WTC11 (cell line): ENCODE measurements around the gene CPNE4. TPM values are rescaled to one million over a fixed set of nuclear protein-coding genes. Genes with fewer than 3 reads are reported as not detected.

Source experiments
- ATAC-seq: fragments of 200-7000 bp; cut with Tn5 transposase; 2 replicates; pipeline ENCODE4 v1.10.0; 2021; ENCODE audit warnings: mild to moderate bottlenecking, moderate library complexity
- CTCF ChIA-PET: fragments of 300-600 bp; sonication (Branson Sonifier 250); formaldehyde crosslinking; loops from one replicate; lab custom pipeline; 2021; ENCODE audit warnings: antibody characterized with exemption; lab: Charles Lee
- POLR2A ChIA-PET: fragments of 350-600 bp; sonication (Branson Sonifier 250); formaldehyde crosslinking; loops from one replicate; lab custom pipeline; 2021; ENCODE audit warnings: antibody characterized with exemption; lab: Charles Lee
- DNase-seq: peaks from one replicate; pipeline ENCODE4 v3.0.0; 2021; ENCODE audit warnings: low spot score
- H3K27ac Mint-ChIP-seq: 2 replicates; pipeline ENCODE4 v1.8.0; 2021; ENCODE audit warnings: mixed read lengths
- H3K27me3 Mint-ChIP-seq: 2 replicates; pipeline ENCODE4 v1.8.0; 2021; ENCODE audit warnings: low read depth, mild to moderate bottlenecking, moderate library complexity, mixed read lengths
- H3K36me3 Mint-ChIP-seq: 2 replicates; pipeline ENCODE4 v1.8.0; 2021; ENCODE audit warnings: mixed read lengths
- H3K4me1 Mint-ChIP-seq: 2 replicates; pipeline ENCODE4 v1.8.0; 2022; ENCODE audit warnings: mixed read lengths
- H3K4me3 Mint-ChIP-seq: 2 replicates; pipeline ENCODE4 v1.8.0; 2021; ENCODE audit warnings: mild to moderate bottlenecking, moderate library complexity, mixed read lengths
- H3K9me3 Mint-ChIP-seq: 2 replicates; pipeline ENCODE4 v1.8.0; 2021; ENCODE audit warnings: mixed read lengths
- AFF4 ChIP-seq: sonication (generic); formaldehyde crosslinking; IDR thresholded peaks from 2 replicates; pipeline ENCODE4 v1.8.1; 2023; ENCODE audit warnings: mild to moderate bottlenecking, missing genetic modification reagents, borderline replicate concordance
- AR ChIP-seq: fragments of 250-450 bp; sonication (Bioruptor Pico); IDR thresholded peaks from 2 replicates; pipeline ENCODE4 v1.9.0; 2021; ENCODE audit warnings: mild to moderate bottlenecking
- E2F5 ChIP-seq: sonication (generic); formaldehyde crosslinking; IDR thresholded peaks from 2 replicates; pipeline ENCODE4 v1.8.1; 2022; ENCODE audit warnings: mild to moderate bottlenecking, moderate library complexity, missing genetic modification reagents
- FOXJ3 ChIP-seq: sonication (generic); formaldehyde crosslinking; IDR thresholded peaks from 2 replicates; pipeline ENCODE4 v1.9.0; 2021; ENCODE audit warnings: missing genetic modification reagents, mild to moderate bottlenecking, borderline replicate concordance
- FOXK1 ChIP-seq: sonication (generic); formaldehyde crosslinking; IDR thresholded peaks from 2 replicates; pipeline ENCODE4 v1.8.0; 2022; ENCODE audit warnings: mild to moderate bottlenecking, moderate library complexity, missing genetic modification reagents
- NFE2L1 ChIP-seq: sonication (generic); formaldehyde crosslinking; IDR thresholded peaks from 2 replicates; pipeline ENCODE4 v1.8.1; 2023; ENCODE audit warnings: missing genetic modification reagents
- PRRX2 ChIP-seq: fragments of 250-450 bp; sonication (Bioruptor Pico); IDR thresholded peaks from 2 replicates; pipeline ENCODE4 v1.8.0; 2021; ENCODE audit warnings: mild to moderate bottlenecking
- RORB ChIP-seq: fragments of 250-450 bp; sonication (Bioruptor Pico); IDR thresholded peaks from 2 replicates; pipeline ENCODE4 v1.9.0; 2021; ENCODE audit warnings: mild to moderate bottlenecking
- SMAD3 ChIP-seq: sonication (generic); formaldehyde crosslinking; IDR thresholded peaks from 2 replicates; pipeline ENCODE4 v1.8.0; 2022; ENCODE audit warnings: missing genetic modification reagents, mild to moderate bottlenecking, borderline replicate concordance
- STAT6 ChIP-seq: sonication (generic); formaldehyde crosslinking; conservative IDR thresholded peaks from 2 replicates; pipeline ENCODE4 v1.8.1; 2023; ENCODE audit warnings: mild to moderate bottlenecking, low read depth, missing genetic modification reagents, moderate library complexity
- ZMAT4 ChIP-seq: fragments of 250-450 bp; sonication (Bioruptor Pico); IDR thresholded peaks from 2 replicates; pipeline ENCODE4 v1.9.0; 2021; ENCODE audit warnings: mild to moderate bottlenecking
- ZNF121 ChIP-seq: sonication (generic); formaldehyde crosslinking; IDR thresholded peaks from 2 replicates; pipeline ENCODE4 v1.8.0; 2023; ENCODE audit warnings: missing genetic modification reagents
- ZNF263 ChIP-seq: sonication (generic); formaldehyde crosslinking; IDR thresholded peaks from 2 replicates; pipeline ENCODE4 v1.8.1; 2022; ENCODE audit warnings: low read depth, mild to moderate bottlenecking, moderate library complexity, missing genetic modification reagents
- ZNF423 ChIP-seq: fragments of 250-450 bp; sonication (Bioruptor Pico); IDR thresholded peaks from 2 replicates; pipeline ENCODE4 v2.1.2; 2022; ENCODE audit warnings: mild to moderate bottlenecking, moderate library complexity
- ZNF532 ChIP-seq: fragments of 250-450 bp; sonication (Bioruptor Pico); IDR thresholded peaks from 2 replicates; pipeline ENCODE4 v1.9.0; 2021; ENCODE audit warnings: mild to moderate bottlenecking, borderline replicate concordance
- total RNA-seq: library from RNA; stranded (reverse); gene quantifications from 3 replicates; pipeline ENCODE4 v1.2.3, GENCODE V29; 2021

Gene CPNE4
- total RNA-seq, 1 experiment from 2014 or later: 2.4 TPM

GRCh38 chr3:131843174-131843573 is 191.6 kb downstream of the CPNE4 start:
- no peak for ATAC-seq
- ChIA-PET CTCF (no interaction called here), POLR2A (no interaction called here)
- no peak for DNase-seq
- no peaks in the 10 kb centered on the region for H3K36me3 Mint-ChIP-seq
- H3K9me3 Mint-ChIP-seq: peaks cover 3% of the 10 kb centered on the region; the same call in 1 of the 2 replicates
- H3K27me3 Mint-ChIP-seq: no peaks in the 10 kb centered on the region
- no peak for TF ChIP-seq AFF4
- no peak for TF ChIP-seq NFE2L1 (CRISPR knock-in tag)
- TF ChIP-seq FOXJ3: no peak
- TF ChIP-seq RORB (CRISPR knock-in tag): no peak
- no peak for TF ChIP-seq ZNF423 (CRISPR knock-in tag)
- TF ChIP-seq AR (CRISPR knock-in tag): no peak
- TF ChIP-seq STAT6 (CRISPR knock-in tag): no peak
- TF ChIP-seq E2F5 (CRISPR knock-in tag): no peak
- no peak for TF ChIP-seq ZNF263 (CRISPR knock-in tag)
- TF ChIP-seq ZMAT4 (CRISPR knock-in tag): no peak
- TF ChIP-seq ZNF121 (CRISPR knock-in tag): no peak
- TF ChIP-seq SMAD3: no peak
- TF ChIP-seq FOXK1 (CRISPR knock-in tag): no peak
- no peak overlapping the region for H3K4me3 Mint-ChIP-seq
- no peak overlapping the region for H3K27ac Mint-ChIP-seq
- H3K4me1 Mint-ChIP-seq: no peaks in the 10 kb centered on the region; the same call in 1 of the 2 replicates

- Mint-ChIP-seq H3K4me3 (no peak overlapping the region), H3K9me3 (peaks cover 3% of the 10 kb centered on the region; the same call in 1 of the 2 replicates), H3K27me3 (peaks cover 9% of the 10 kb centered on the region; the same call in 1 of the 2 replicates), H3K36me3 (no peaks in the 10 kb centered on the region), H3K4me1 (no peaks in the 10 kb centered on the region; the same call in 1 of the 2 replicates), H3K27ac (no peak overlapping the region)
- ChIA-PET CTCF (no interaction called here), POLR2A (no interaction called here)
- no peak for DNase-seq
- TF ChIP-seq ZNF532 (CRISPR knock-in tag) (no peak), PRRX2 (no peak), STAT6 (CRISPR knock-in tag) (no peak)
- no peak for ATAC-seq
Observed at GRCh38 chr3:131840156-131840797, 194.5 kb downstream of the CPNE4 start.
